Measurements from ENCODE around the gene SNX30. TPM values are rescaled to one million over a fixed set of nuclear protein-coding genes. Genes with fewer than 3 reads are reported as not detected.

Gene SNX30
- total RNA-seq, 1 donor from 2014 or later = 67.5 TPM

DNA sequence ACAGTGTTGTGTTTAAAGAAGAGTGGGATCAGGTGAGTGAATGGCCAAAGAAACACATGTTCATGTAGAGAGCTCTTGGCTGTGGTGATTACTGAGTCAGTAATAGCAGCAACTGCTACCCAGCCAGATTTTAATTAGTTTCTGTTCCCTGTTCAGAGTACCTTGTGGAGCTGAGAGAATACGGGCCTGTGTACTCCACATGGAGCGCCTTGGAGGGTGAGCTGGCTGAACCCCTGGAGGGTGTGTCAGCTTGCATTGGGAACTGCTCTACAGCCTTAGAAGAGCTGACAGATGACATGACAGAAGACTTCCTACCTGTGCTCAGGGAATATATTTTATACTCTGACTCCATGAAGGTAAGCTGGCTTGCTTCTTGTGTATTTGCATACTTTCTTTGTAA lies 87.8 kb downstream of the SNX30 start:
- ATAC-seq (peak in 1 of 2 donors; percentile 23), DNase-seq (no peak)
- Histone ChIP-seq H3K4me1 (peaks cover 7% of the 10 kb centered on the region), H3K27me3 (ENCODE audit: low read depth) (no peaks in the 10 kb centered on the region), H3K27ac (peak overlapping the region; percentile 15), H3K4me3 (no peak overlapping the region), H3K9me3 (no peaks in the 10 kb centered on the region), H3K36me3 (peaks cover 52% of the 10 kb centered on the region)
- TF ChIP-seq, protein P1, sequence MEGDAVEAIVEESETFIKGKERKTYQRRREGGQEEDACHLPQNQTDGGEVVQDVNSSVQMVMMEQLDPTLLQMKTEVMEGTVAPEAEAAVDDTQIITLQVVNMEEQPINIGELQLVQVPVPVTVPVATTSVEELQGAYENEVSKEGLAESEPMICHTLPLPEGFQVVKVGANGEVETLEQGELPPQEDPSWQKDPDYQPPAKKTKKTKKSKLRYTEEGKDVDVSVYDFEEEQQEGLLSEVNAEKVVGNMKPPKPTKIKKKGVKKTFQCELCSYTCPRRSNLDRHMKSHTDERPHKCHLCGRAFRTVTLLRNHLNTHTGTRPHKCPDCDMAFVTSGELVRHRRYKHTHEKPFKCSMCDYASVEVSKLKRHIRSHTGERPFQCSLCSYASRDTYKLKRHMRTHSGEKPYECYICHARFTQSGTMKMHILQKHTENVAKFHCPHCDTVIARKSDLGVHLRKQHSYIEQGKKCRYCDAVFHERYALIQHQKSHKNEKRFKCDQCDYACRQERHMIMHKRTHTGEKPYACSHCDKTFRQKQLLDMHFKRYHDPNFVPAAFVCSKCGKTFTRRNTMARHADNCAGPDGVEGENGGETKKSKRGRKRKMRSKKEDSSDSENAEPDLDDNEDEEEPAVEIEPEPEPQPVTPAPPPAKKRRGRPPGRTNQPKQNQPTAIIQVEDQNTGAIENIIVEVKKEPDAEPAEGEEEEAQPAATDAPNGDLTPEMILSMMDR (IDR thresholded peaks at IDR 0.05) = no peak
- intact Hi-C loops (cut with DNase I) = loop anchor here (10.0 kb wide), 1 partner anchor 84 kb away; the partner anchor contains the start of gene SNX30

DNA sequence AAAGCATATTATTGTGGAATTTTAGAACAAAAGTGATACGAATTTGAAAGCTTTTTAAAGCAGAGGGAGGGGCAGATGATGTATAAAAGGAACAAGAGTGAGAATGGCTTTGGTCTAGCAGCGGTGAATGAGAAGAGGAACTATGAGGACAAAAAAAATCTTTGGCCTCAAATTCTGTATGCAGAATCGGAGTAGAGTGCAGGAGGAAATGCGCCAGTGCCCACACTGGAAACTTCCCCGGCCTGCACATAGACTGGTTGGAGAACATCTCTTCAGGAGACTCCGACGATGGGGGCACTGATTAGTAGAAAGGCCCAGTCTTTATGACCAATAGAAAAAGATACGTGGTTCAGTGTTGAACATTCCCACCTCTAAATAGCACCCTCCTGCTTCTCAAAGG lies 88.8 kb downstream of the SNX30 start:
- Histone ChIP-seq H3K27me3 (ENCODE audit: low read depth) (no peaks in the 10 kb centered on the region), H3K4me3 (no peak overlapping the region), H3K9me3 (no peaks in the 10 kb centered on the region), H3K4me1 (peaks cover 11% of the 10 kb centered on the region), H3K36me3 (peaks cover 55% of the 10 kb centered on the region), H3K27ac (no peak overlapping the region)
- TF ChIP-seq, protein P1 (IDR thresholded peaks at IDR 0.05) = no peak
- intact Hi-C loops (cut with DNase I) = loop anchor here (10.0 kb wide), 1 partner anchor 85 kb away; the partner anchor contains the start of gene SNX30
- ATAC-seq (peak in 1 of 2 donors; percentile 25), DNase-seq (no peak)

DNA sequence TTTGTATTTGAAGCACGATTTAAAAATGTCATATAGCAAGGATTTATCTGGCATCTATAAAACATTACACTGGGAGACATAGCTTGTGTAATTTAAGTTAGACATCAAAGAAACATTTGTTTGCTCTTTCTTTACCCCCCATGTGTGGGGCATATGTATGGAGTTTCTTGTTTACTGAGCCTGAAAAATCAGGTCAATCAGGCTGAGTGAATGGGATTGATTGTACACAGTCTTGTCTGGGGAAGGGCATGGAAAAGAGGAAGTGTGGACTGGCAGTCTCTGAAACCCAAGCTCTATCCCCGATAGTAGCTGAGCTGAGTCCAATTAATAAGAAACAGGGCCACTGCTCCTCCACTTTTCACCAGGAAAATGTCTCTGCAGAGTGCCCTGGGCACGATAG lies 90.7 kb downstream of the SNX30 start:
- TF ChIP-seq, protein P1 (IDR thresholded peaks at IDR 0.05) = no peak
- intact Hi-C loops (cut with DNase I) = no loop called here
- Histone ChIP-seq H3K4me3 (no peak overlapping the region), H3K9me3 (no peaks in the 10 kb centered on the region), H3K27me3 (ENCODE audit: low read depth) (no peaks in the 10 kb centered on the region), H3K36me3 (peaks cover 51% of the 10 kb centered on the region), H3K4me1 (peaks cover 25% of the 10 kb centered on the region), H3K27ac (no peak overlapping the region)
- DNase-seq (no peak), ATAC-seq (no peak)

DNA sequence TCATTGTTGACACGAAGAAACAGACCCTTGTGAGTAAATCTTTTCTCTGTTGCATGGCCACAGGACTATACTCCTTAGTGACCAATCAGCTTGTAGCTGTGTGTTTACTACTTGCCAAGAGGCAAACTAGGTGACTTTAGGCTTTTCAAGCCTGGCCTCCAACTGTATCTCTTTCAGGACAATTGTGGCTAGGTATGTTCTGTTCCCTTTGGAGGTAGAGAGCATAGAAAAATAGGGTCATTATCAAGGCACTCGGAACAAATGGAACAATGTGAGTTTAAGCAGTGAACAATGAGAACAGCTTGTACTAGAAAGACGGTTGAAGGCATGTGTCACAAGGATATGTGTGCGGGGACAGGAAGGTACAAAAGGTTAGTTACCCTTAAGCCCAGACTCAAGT lies 92.0 kb downstream of the SNX30 start:
- intact Hi-C loops (cut with DNase I) = no loop called here
- no peaks in the 10 kb centered on the region for H3K27me3 ChIP-seq (ENCODE audit: low read depth)
- peak; percentile 6 to 22 for ATAC-seq
- no peak for DNase-seq
- H3K4me3 ChIP-seq = no peak overlapping the region
- peaks cover 36% of the 10 kb centered on the region for H3K4me1 ChIP-seq
- H3K36me3 ChIP-seq = peaks cover 47% of the 10 kb centered on the region
- H3K9me3 ChIP-seq = no peaks in the 10 kb centered on the region
- TF ChIP-seq, protein P1 (IDR thresholded peaks at IDR 0.05) = no peak
- no peak overlapping the region for H3K27ac ChIP-seq

DNA sequence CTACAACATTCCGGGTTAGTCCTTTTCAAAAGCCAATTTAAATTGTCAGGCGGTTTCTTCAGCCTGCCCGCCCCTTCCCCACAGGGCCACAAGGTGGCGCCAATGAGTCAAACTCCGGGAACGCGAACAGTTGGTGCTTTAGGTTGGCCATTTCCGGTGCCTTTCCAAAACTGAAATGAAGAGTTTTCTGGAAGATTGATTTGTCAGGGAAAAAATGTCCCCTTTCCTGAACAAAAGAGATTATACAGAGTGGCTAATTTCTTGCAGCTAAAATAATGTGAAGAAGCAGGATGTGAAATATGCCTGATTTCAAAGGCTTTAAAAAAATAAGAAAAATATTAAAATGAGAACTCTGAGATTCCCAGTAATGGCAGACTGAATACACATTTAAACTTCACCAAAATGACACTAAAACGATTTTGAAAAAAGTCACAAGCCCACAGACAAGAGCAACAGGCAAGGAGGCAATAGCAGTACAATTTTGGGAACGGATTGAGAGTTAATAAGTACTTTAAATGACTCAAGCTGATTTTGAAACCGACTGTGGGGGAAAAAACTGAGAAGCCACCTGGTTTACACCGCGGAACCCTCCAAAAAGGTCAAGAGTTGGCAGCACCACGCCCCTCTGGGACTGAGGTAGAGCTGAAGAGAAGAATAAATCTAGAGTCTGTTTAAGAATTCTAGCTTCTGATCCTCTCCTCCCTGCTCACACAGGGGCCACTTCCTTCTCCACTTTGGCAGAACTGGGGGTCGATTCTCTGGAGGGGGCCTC lies 94.4 kb downstream of the SNX30 start:
- intact Hi-C loops (cut with DNase I) = no loop called here
- no peak overlapping the region for H3K4me3 ChIP-seq
- DNase-seq = peak; percentile 85
- H3K27ac ChIP-seq = no peak overlapping the region
- no peaks in the 10 kb centered on the region for H3K9me3 ChIP-seq
- no peaks in the 10 kb centered on the region for H3K27me3 ChIP-seq (ENCODE audit: low read depth)
- ATAC-seq = peak; percentile 76 to 85
- peaks cover 57% of the 10 kb centered on the region for H3K4me1 ChIP-seq
- H3K36me3 ChIP-seq = peaks cover 29% of the 10 kb centered on the region
- TF ChIP-seq, protein P1 (IDR thresholded peaks at IDR 0.05) = peak; percentile 98

Data from lower lobe of right lung (tissue), 2 donors.